ENCODE results near the gene CCL4L2.
"Not testable (repeated sequence)": the region's sequence is repeated elsewhere in the genome, so short reads cannot be mapped to it uniquely, and the experiment has no call there.

DNA sequence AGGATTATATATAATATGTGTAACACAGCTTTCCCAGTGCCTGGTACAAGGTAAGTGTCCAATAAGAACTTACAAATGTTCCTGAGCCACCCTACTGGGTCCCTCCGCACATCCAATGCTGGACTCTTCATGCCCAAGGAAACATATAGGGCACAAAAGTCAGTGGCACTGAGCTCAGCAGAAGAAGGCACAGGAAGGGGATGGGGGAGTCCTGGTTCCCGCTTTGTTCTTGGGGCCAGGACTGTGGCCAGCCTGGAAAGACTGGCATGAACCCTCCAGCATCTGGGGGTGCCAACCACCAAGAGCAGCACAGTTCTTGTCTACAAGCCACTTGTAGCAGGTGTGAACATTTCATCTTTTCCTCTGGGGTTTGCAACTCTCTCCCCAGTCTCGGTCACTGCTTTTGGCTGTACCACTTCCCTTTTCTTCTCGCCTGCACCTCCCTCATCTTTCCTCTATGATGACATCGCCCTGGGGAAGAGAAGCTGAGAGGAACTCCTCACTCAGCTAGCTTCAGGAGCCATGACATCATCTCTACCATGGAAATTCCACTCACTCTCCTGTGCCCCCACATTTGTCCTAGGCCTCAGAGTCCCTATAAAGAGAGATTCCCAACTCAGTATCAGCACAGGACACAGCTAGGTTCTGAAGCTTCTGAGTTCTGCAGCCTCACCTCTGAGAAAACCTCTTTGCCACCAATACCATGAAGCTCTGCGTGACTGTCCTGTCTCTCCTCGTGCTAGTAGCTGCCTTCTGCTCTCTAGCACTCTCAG is at the start of gene CCL4L2:
- not testable (repeated sequence) for TF ChIP-seq CTCF (conservative IDR thresholded peaks at IDR 0.05; ENCODE audit: low read depth, low read length); EZH2phosphoT487 (IDR thresholded peaks at IDR 0.05; ENCODE audit: borderline replicate concordance, low read length)
